Activated T-helper 17 cell treated with anti-CD3 and anti-CD28 coated beads, Interleukin-2, amount 50 U/mL, for 72 hours (primary cell): ENCODE data around the gene PTPRM. TPM values are rescaled to one million over a fixed set of nuclear protein-coding genes. Genes with fewer than 3 reads are reported as not detected.
A peak's percentile ranks its signal among the peaks of the same experiment; 100 is the strongest.

ENCODE experiments used
- ATAC-seq: fragments of 150-1000 bp; cut with Tn5 transposase; replicated peaks from 2 replicates; pipeline ENCODE4 v1.10.0; 2021; ENCODE audit warnings: mild to moderate bottlenecking, moderate library complexity
- H3K27ac Mint-ChIP-seq: one replicate; pipeline ENCODE4 v1.8.0; 2022; ENCODE audit warnings: mixed read lengths
- H3K27me3 Mint-ChIP-seq: one replicate; pipeline ENCODE4 v1.8.0; 2022; ENCODE audit warnings: mixed read lengths
- H3K36me3 Mint-ChIP-seq: one replicate; pipeline ENCODE4 v1.8.0; 2022; ENCODE audit warnings: low read depth, mild to moderate bottlenecking, mixed read lengths
- H3K4me1 Mint-ChIP-seq: one replicate; pipeline ENCODE4 v1.8.0; 2022; ENCODE audit warnings: mixed read lengths
- H3K4me3 Mint-ChIP-seq: one replicate; pipeline ENCODE4 v1.8.0; 2022; ENCODE audit warnings: mild to moderate bottlenecking, mixed read lengths
- H3K9me3 Mint-ChIP-seq: one replicate; pipeline ENCODE4 v1.8.0; 2022; ENCODE audit warnings: mixed read lengths
- total RNA-seq, 2 donors: library from RNA; stranded (reverse); gene quantifications; one replicate each; pipeline ENCODE4 v1.2.3, GENCODE V29; 2022

The PTPRM gene
- total RNA-seq, 2 donors from 2014 or later = 7.5 to 24.5 TPM

GRCh38 chr18:8366656-8367055 lies 799.5 kb downstream of the PTPRM start:
- Mint-ChIP-seq H3K36me3 (no peaks in the 10 kb centered on the region), H3K9me3 (no peaks in the 10 kb centered on the region), H3K4me3 (peak overlapping the region; percentile 31), H3K27me3 (peaks cover 7% of the 10 kb centered on the region), H3K27ac (no peak overlapping the region), H3K4me1 (no peaks in the 10 kb centered on the region)
- no peak for ATAC-seq

DNA sequence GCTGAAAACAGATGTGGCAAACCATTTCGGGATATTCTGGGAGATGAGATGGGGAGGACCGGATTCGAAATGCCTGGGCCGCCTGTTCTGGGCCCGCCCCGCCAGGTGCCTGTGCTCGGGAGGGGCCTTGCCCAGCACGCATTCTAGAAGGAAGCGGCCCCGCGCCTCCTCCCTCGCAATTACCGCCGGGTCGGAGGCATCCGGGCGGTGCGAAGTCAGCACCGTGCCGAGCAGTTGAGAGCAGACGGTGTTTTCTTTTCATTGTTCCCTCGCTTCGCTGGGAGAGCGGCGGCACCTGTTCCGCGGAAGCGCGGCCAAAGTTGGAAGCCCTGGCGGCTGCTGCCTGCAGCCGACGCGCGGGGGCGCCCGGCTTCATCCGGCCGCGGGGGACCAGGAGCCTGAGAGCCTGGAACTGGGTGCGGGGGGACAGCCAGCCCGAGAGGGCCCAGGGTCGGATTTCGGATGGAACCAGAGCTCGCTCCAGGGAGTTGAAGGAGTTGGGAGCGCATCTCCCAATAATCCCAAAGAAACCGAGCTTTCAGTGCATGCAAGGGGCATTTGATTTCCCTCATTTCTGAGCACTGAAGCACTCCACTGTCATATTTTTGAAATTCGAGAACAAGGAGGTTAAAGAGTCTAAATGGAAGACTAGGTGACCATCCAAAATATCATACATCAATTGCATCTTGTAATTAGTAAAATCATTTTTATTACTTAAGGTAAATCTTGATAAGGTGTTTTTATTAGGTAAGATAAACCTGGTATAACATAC lies 800.3 kb downstream of the PTPRM start:
- Mint-ChIP-seq H3K4me3 (peak overlapping the region; percentile 31), H3K27me3 (peaks cover 7% of the 10 kb centered on the region), H3K27ac (no peak overlapping the region), H3K9me3 (no peaks in the 10 kb centered on the region), H3K36me3 (no peaks in the 10 kb centered on the region), H3K4me1 (no peaks in the 10 kb centered on the region)
- ATAC-seq = peak; percentile 50

DNA sequence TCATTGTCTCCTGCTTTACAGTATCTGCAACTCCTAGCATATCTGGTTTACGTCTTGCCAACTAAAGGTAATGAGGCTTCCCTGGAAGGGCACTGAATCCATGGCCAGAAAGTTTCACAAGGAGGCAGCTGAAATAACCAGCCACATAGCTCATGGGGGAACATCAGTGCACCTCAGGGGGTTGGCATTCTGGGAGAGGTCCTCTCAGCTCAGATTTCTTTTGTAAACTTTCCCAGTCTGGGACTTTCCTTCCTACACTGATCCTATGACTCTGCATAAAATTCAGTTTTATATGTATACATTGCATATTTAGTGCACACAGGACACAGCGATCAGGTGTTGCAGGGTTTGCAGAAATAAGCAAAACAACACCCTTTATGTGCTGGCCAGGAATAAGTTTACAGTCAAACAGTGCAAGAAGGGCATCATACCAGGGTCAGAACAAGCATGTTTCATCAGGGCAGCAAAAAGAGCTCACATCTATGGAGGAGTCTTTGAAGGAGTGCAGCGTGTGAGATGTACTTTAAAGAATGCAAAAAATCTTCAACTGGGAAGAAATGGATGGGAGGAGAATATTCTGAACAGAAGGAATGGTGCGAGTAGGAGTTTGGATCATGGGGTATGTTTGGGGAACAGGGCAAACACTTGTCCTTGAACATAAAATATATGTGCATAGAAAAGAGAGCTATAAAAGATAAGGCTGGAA lies 801.5 kb downstream of the PTPRM start:
- H3K27me3 Mint-ChIP-seq = peaks cover 7% of the 10 kb centered on the region
- H3K27ac Mint-ChIP-seq = no peak overlapping the region
- H3K4me1 Mint-ChIP-seq = no peaks in the 10 kb centered on the region
- H3K4me3 Mint-ChIP-seq = no peak overlapping the region
- no peak for ATAC-seq
- no peaks in the 10 kb centered on the region for H3K36me3 Mint-ChIP-seq
- H3K9me3 Mint-ChIP-seq = no peaks in the 10 kb centered on the region

DNA sequence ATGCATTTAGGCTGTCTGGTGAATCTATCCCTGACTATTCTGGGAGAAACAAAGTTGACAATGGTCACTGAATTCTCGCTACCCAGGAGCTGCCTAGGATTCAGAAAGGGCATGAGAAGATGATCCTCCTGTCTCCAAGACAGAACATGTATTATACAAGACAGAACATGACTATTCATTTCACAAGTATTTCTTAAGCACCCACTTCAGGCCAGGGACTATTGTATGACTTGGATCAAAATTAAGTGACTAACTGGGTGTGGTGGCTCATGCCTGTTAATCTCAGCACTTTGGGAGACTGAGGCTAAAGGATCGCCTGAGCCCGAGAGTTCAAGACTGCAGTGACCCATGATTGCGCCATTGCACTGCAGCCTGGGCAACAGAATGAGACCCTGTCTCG lies 806.4 kb downstream of the PTPRM start:
- Mint-ChIP-seq H3K36me3 (no peaks in the 10 kb centered on the region), H3K27me3 (peaks cover 3% of the 10 kb centered on the region)
- ATAC-seq = no peak

DNA sequence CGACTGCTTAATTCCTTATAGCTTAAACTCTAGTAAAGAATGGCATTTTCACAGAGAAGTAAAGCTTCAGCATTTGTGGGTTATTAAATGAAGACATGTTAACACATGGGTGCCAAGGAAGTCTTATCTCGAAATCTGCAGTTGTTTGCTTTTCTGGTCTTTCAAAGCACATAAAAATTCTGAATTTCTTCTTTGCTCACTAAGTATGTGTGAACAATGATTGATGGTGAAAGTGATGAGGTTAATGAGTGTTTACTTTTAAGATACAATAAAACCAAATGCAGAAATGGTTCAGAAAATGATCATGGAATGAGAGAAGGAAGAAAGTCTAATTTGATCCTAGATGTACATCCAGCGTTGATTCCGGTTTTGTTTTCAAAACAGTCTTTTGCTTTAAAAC lies 807.6 kb downstream of the PTPRM start:
- H3K36me3 Mint-ChIP-seq = no peaks in the 10 kb centered on the region
- no peaks in the 10 kb centered on the region for H3K4me1 Mint-ChIP-seq
- no peaks in the 10 kb centered on the region for H3K27me3 Mint-ChIP-seq
- H3K9me3 Mint-ChIP-seq = no peaks in the 10 kb centered on the region
- no peak overlapping the region for H3K27ac Mint-ChIP-seq
- no peak overlapping the region for H3K4me3 Mint-ChIP-seq
- ATAC-seq = no peak

More for the DNA sequence above, 806.4 kb downstream of the PTPRM start:
- Mint-ChIP-seq H3K27ac (no peak overlapping the region), H3K4me3 (no peak overlapping the region), H3K9me3 (no peaks in the 10 kb centered on the region), H3K4me1 (no peaks in the 10 kb centered on the region)

- H3K27me3 Mint-ChIP-seq = no peaks in the 10 kb centered on the region
Measured at GRCh38 chr18:8375249-8375648, 808.1 kb downstream of the PTPRM start.

DNA sequence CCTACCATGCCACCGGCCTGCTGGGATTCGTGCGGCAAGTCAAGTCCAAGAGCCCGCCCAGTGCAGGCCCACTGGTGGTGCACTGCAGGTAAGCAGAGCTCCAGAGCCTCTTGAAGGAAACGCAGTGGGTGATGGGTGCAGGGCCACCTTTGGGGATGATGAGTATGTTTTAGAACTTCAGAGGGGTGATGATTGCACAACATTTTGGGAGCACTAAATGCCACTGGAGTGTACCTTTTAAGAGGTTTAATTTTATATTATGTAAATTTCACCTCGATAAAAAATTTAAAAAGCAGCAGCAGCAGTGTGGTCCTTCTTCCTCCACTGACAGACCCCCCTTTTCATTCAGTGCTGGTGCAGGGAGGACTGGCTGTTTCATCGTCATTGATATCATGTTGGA lies 809.0 kb downstream of the PTPRM start:
- Mint-ChIP-seq H3K27me3 (no peaks in the 10 kb centered on the region), H3K4me3 (no peak overlapping the region), H3K9me3 (no peaks in the 10 kb centered on the region), H3K36me3 (peaks cover 9% of the 10 kb centered on the region), H3K4me1 (no peaks in the 10 kb centered on the region), H3K27ac (no peak overlapping the region)
- ATAC-seq = no peak

More at GRCh38 chr18:8375249-8375648, 808.1 kb downstream of the PTPRM start:
- H3K36me3 Mint-ChIP-seq = peaks cover under 1% of the 10 kb centered on the region
- H3K4me3 Mint-ChIP-seq = no peak overlapping the region
- no peak overlapping the region for H3K27ac Mint-ChIP-seq
- no peaks in the 10 kb centered on the region for H3K9me3 Mint-ChIP-seq
- no peaks in the 10 kb centered on the region for H3K4me1 Mint-ChIP-seq
- ATAC-seq = no peak

- no peak overlapping the region for H3K4me3 Mint-ChIP-seq
- H3K27me3 Mint-ChIP-seq = no peaks in the 10 kb centered on the region
- no peak for ATAC-seq
- no peaks in the 10 kb centered on the region for H3K4me1 Mint-ChIP-seq
- peaks cover 14% of the 10 kb centered on the region for H3K36me3 Mint-ChIP-seq
- H3K9me3 Mint-ChIP-seq = no peaks in the 10 kb centered on the region
- H3K27ac Mint-ChIP-seq = no peak overlapping the region
Measured at GRCh38 chr18:8379187-8379941, 812.2 kb downstream of the PTPRM start.

- no peaks in the 10 kb centered on the region for H3K4me1 Mint-ChIP-seq
- peaks cover 14% of the 10 kb centered on the region for H3K36me3 Mint-ChIP-seq
- no peaks in the 10 kb centered on the region for H3K27me3 Mint-ChIP-seq
- no peak for ATAC-seq
- H3K9me3 Mint-ChIP-seq = no peaks in the 10 kb centered on the region
- no peak overlapping the region for H3K27ac Mint-ChIP-seq
- no peak overlapping the region for H3K4me3 Mint-ChIP-seq
Measured at GRCh38 chr18:8380006-8380405, 812.9 kb downstream of the PTPRM start.

DNA sequence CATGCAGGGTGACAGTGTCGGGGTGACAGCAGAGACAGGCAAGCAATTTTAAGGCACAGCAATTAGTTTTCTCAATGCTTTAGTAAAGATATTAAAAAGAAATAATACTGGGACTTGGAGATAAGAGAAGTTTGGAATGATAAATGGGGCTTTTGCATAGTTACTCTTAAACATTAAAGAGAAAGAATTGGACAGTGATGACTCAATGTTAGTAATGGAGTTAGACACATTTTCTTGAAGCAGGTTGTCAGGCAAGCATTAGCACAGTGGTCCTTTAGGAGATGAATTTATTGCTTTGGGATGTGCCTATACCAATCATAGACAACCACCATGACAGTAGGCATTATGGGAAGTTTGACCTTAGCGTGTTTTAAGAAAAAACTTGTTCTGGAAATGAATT lies 813.8 kb downstream of the PTPRM start:
- ATAC-seq = no peak
- no peaks in the 10 kb centered on the region for H3K27me3 Mint-ChIP-seq
- H3K4me3 Mint-ChIP-seq = no peak overlapping the region
- no peaks in the 10 kb centered on the region for H3K4me1 Mint-ChIP-seq
- no peaks in the 10 kb centered on the region for H3K9me3 Mint-ChIP-seq
- H3K36me3 Mint-ChIP-seq = peaks cover 20% of the 10 kb centered on the region
- H3K27ac Mint-ChIP-seq = no peak overlapping the region

- peaks cover 24% of the 10 kb centered on the region for H3K36me3 Mint-ChIP-seq
- H3K9me3 Mint-ChIP-seq = no peaks in the 10 kb centered on the region
- H3K4me3 Mint-ChIP-seq = no peak overlapping the region
- no peak overlapping the region for H3K27ac Mint-ChIP-seq
- no peak for ATAC-seq
- H3K27me3 Mint-ChIP-seq = no peaks in the 10 kb centered on the region
- H3K4me1 Mint-ChIP-seq = no peaks in the 10 kb centered on the region
Measured at GRCh38 chr18:8381821-8382459, 814.8 kb downstream of the PTPRM start.

GRCh38 chr18:8385400-8385799 lies 818.3 kb downstream of the PTPRM start:
- Mint-ChIP-seq H3K36me3 (peaks cover 35% of the 10 kb centered on the region), H3K9me3 (no peaks in the 10 kb centered on the region), H3K27me3 (no peaks in the 10 kb centered on the region), H3K27ac (no peak overlapping the region), H3K4me1 (no peaks in the 10 kb centered on the region), H3K4me3 (no peak overlapping the region)
- ATAC-seq = no peak

DNA sequence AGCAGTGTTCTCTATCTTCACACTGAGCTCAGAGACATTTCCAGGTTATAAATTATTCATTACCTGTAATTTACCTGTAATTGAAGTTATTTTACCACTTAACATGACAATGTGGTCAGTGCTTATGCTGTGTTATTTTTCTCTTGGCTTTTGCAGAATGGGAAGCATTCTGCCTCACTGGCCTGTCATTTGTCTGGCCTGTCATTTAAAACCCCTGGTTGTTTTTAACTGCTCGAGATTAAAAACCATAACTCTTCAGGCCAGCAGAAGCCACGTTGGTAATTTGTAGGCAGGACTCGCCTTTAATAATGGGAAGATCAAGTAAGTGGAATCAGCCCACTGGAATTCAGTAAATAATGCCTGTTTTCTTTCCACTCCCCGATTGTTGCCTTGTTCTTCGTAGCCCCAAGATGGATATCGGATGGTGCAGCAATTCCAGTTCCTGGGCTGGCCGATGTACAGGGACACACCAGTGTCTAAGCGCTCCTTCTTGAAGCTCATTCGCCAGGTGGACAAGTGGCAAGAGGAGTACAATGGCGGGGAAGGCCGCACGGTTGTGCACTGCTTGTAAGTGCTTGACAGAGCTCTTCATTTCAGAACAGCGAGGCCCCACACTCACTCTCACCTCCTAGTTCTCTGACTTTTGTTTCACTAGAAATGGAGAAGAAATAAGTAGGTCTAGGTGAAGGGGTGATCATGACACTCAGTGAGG lies 819.7 kb downstream of the PTPRM start:
- H3K27ac Mint-ChIP-seq = no peak overlapping the region
- no peak for ATAC-seq
- H3K4me1 Mint-ChIP-seq = no peaks in the 10 kb centered on the region
- no peaks in the 10 kb centered on the region for H3K27me3 Mint-ChIP-seq
- H3K9me3 Mint-ChIP-seq = no peaks in the 10 kb centered on the region
- peaks cover 22% of the 10 kb centered on the region for H3K36me3 Mint-ChIP-seq
- no peak overlapping the region for H3K4me3 Mint-ChIP-seq
